Adrenal gland (tissue), 12 donors: ENCODE results near the gene C2CD4B. TPM values are rescaled to one million over a fixed set of nuclear protein-coding genes. Genes with fewer than 3 reads are reported as not detected.

Source experiments
- DNase-seq, 7 donors: peaks; one replicate each; pipeline ENCODE4 v3.0.0-alpha.2; 2019 to 2020
- H3K27ac ChIP-seq, 5 donors: fragments of 200-600 bp; sonication (generic) in 4 of 5; 1 replicate in 3 of 5; 2 replicates in 2 of 5; pipeline versions ENCODE4 v1.5.1 to v1.8.0; 2016 to 2020; ENCODE audit warnings: mild to moderate bottlenecking in 1 of 5
- H3K27me3 ChIP-seq: fragments of 200-600 bp; 2 replicates; pipeline ENCODE4 v1.8.0; 2021
- H3K36me3 ChIP-seq, 2 donors: fragments of 200-600 bp; replicated peaks in 1 of 2; 1 replicate in 1 of 2; 2 replicates in 1 of 2; pipeline versions ENCODE4 v1.5.1 to v1.8.0; 2018 to 2022
- H3K4me1 ChIP-seq, 2 donors: fragments of 200-600 bp; replicated peaks in 1 of 2; 1 replicate in 1 of 2; 2 replicates in 1 of 2; pipeline versions ENCODE4 v1.5.1 to v1.8.0; 2018 to 2021
- H3K4me3 ChIP-seq, 4 donors: fragments of 200-600 bp; sonication (generic) in 3 of 4; one replicate each; pipeline ENCODE4 v1.5.1; 2016 to 2018
- H3K9me3 ChIP-seq, 3 donors: fragments of 200-600 bp; sonication (generic) in 1 of 3; replicated peaks in 1 of 3; 1 replicate in 2 of 3; 2 replicates in 1 of 3; pipeline versions ENCODE4 v1.5.1 to v1.8.0; 2016 to 2021
- CTCF ChIP-seq, 6 experiments: fragments of 450-650 bp in 4 of 6; fragments of 200-600 bp in 2 of 6; sonication (generic) in 1 of 6; IDR thresholded peaks; 1 replicate in 5 of 6; 2 replicates in 1 of 6; pipeline versions ENCODE4 v1.5.1 to v1.8.0; 2016 to 2021; ENCODE audit warnings: antibody characterized with exemption in 6 of 6, mild to moderate bottlenecking in 2 of 6, moderate library complexity in 1 of 6
- POLR2A ChIP-seq, 2 donors: fragments of 450-650 bp; IDR thresholded peaks; one replicate each; pipeline ENCODE4 v1.6.1; 2017; ENCODE audit warnings: antibody characterized with exemption in 2 of 2, mild to moderate bottlenecking in 2 of 2, moderate library complexity in 1 of 2
- whole genome bisulfite sequencing, 4 donors: extraction: QIAGEN DNeasy Blood & Tissue Kit in 2 of 4; methylation state at CpG; one replicate each; pipeline versions ENCODE4 v1.1.5 to v1.1.7; 2013 to 2017; 5-methylcytosine and 5-hydroxymethylcytosine counted together
- intact Hi-C, 2 donors: fragments of 100-400 bp; cut with DNase I; formaldehyde crosslinking; loops; one replicate each; pipeline versions ENCODE4 v1.14.1 to v1.15.0; 2022 to 2023
- polyA plus RNA-seq, 3 donors: library from polyadenylated mRNA; stranded (reverse); fragments of 200-250 nt in 2 of 3; fragments of 350-450 nt in 1 of 3; fragmentation: Illumina TruSeq in 1 of 3; extraction: RNeasy Lipid Tissue Mini Kit (QIAGEN cat#74804) in 1 of 3; gene quantifications; one replicate each; pipeline ENCODE4 v1.2.3, GENCODE V29; 2013 to 2014
- total RNA-seq, 9 donors: library from RNA; depleted of rRNA in 4 of 9; stranded (reverse); fragments of >200 nt in 4 of 9; fragments of 120-200 nt in 1 of 9; fragmentation: NEBNext Ultra II Directional in 1 of 9; extraction: Animal tissue kit (Norgen Biotek cat#: 25700) in 1 of 9; gene quantifications; one replicate each; pipeline versions ENCODE4 v1.1.0 to v1.2.4, GENCODE V29; 2013 to 2023
- donor health status: healthy with polysubstance abuse.
- donor health status: Bipolar disorder and iron deficiency.
- donor health status: DM: yes; HTN: yes; CAD: no.
- donor health status: DM: no; HTN: no; CAD: no.
- donor health status: DM: no; HTN: no; CAD: no.
- donor health status: DM: yes; HTN: yes; CAD: no.

The C2CD4B gene
- total and polyA plus RNA-seq, 12 donors = 0.61 to 3.6 (median 1.3) TPM; not detected in 3

- no peaks in the 10 kb centered on the region for H3K36me3 ChIP-seq
- no peak overlapping the region for H3K4me3 ChIP-seq
- TF ChIP-seq POLR2A (IDR thresholded peaks at IDR 0.05) = no peak
- no peak for TF ChIP-seq CTCF (IDR thresholded peaks at IDR 0.05)
- WGBS, 4 donors = 42 to 64% (median 58%) methylated on average over 9 of the region's 9 CpGs
- no peaks in the 10 kb centered on the region for H3K9me3 ChIP-seq
- DNase-seq = peak in 1 of 7 donors; percentile 29
- intact Hi-C loops = no loop called here
- H3K27me3 ChIP-seq = no peaks in the 10 kb centered on the region
- no peak overlapping the region for H3K27ac ChIP-seq
- peaks cover 0 to 3% of the 10 kb centered on the region in 2 donors for H3K4me1 ChIP-seq
Observed at GRCh38 chr15:62135532-62136134, 29.5 kb downstream of the C2CD4B start.

GRCh38 chr15:62133141-62133540 lies 31.9 kb downstream of the C2CD4B start:
- 95 to 97% (median 96%) methylated on average over 3 of the region's 3 CpGs for WGBS, 4 donors
- DNase-seq = no peak
- Histone ChIP-seq H3K27ac (no peak overlapping the region), H3K36me3 (no peaks in the 10 kb centered on the region), H3K4me1 (peaks cover 0 to 3% of the 10 kb centered on the region in 2 donors), H3K4me3 (no peak overlapping the region), H3K27me3 (no peaks in the 10 kb centered on the region), H3K9me3 (no peaks in the 10 kb centered on the region)
- intact Hi-C loops = no loop called here
- TF ChIP-seq CTCF (IDR thresholded peaks at IDR 0.05) (no peak), POLR2A (IDR thresholded peaks at IDR 0.05) (no peak)

GRCh38 chr15:62128916-62129315 lies 36.2 kb downstream of the C2CD4B start:
- H3K9me3 ChIP-seq = no peaks in the 10 kb centered on the region
- TF ChIP-seq CTCF (IDR thresholded peaks at IDR 0.05) (no peak), POLR2A (IDR thresholded peaks at IDR 0.05) (no peak)
- H3K27ac ChIP-seq = no peak overlapping the region
- no peak for DNase-seq
- no peak overlapping the region for H3K4me3 ChIP-seq
- H3K27me3 ChIP-seq = no peaks in the 10 kb centered on the region
- no peaks in the 10 kb centered on the region for H3K36me3 ChIP-seq
- intact Hi-C loops = no loop called here
- WGBS, 4 donors = 75 to 89% (median 84%) methylated on average over 2 of the region's 2 CpGs
- H3K4me1 ChIP-seq = no peaks in the 10 kb centered on the region

- Histone ChIP-seq H3K9me3 (no peaks in the 10 kb centered on the region), H3K36me3 (no peaks in the 10 kb centered on the region), H3K27ac (no peak overlapping the region), H3K4me1 (peaks cover 0 to 4% of the 10 kb centered on the region in 2 donors), H3K27me3 (no peaks in the 10 kb centered on the region), H3K4me3 (no peak overlapping the region)
- intact Hi-C loops = no loop called here
- DNase-seq = no peak
- WGBS, 4 donors = 64 to 79% (median 76%) methylated on average over 3 of the region's 3 CpGs
- TF ChIP-seq POLR2A (IDR thresholded peaks at IDR 0.05) (no peak), CTCF (IDR thresholded peaks at IDR 0.05) (no peak)
Observed at GRCh38 chr15:62126364-62126763, 38.7 kb downstream of the C2CD4B start.
